Endothelial cell of umbilical vein (primary cell): ENCODE results near the gene ACD. TPM values are rescaled to one million over a fixed set of nuclear protein-coding genes. Genes with fewer than 3 reads are reported as not detected.
A peak's percentile ranks its signal among the peaks of the same experiment; 100 is the strongest.

ENCODE experiments used
- BruUV-seq: library from RNA; stranded (reverse); fragments of 400-500 nt; replicated peaks from 2 replicates; lab custom pipeline; 2021; lab: Mats Ljungman, UMichigan
- CTCF ChIA-PET: fragments of 300-600, 350-600 bp; sonication (Branson Sonifier 250); formaldehyde crosslinking; loops from one replicate; lab custom pipeline; 2021; ENCODE audit warnings: antibody characterized with exemption, inconsistent platforms; lab: Charles Lee
- POLR2A ChIA-PET: fragments of 300-600, 350-600 bp; sonication (Branson Sonifier 250); formaldehyde crosslinking; loops from one replicate; lab custom pipeline; 2021; ENCODE audit warnings: antibody characterized with exemption, inconsistent platforms; lab: Charles Lee
- DNase-seq: peaks from one replicate; pipeline ENCODE4 v3.0.0-alpha.2; 2011; ENCODE audit warnings: low read depth, low spot score
- FAIRE-seq: peaks from 2 replicates; lab custom pipeline; 2011; peaks lifted over from hg19 to GRCh38; lab: Jason Lieb, UNC
- H2AFZ ChIP-seq: 2 replicates; pipeline ENCODE4 v1.6.0; 2012; ENCODE audit warnings: low read depth, low read length, control low read depth, inconsistent platforms
- H3K27ac ChIP-seq: 2 replicates; pipeline ENCODE4 v1.5.1; 2011; ENCODE audit warnings: low read depth, mild to moderate bottlenecking, control low read depth, low read length, moderate library complexity; ENCODE audit not compliant: insufficient read depth
- H3K27me3 ChIP-seq, 2 experiments: 2 replicates each; pipeline versions ENCODE4 v1.6.0 to v1.6.1; 2011; ENCODE audit warnings: low read length in 2 of 2, mixed read lengths in 1 of 2; ENCODE audit not compliant: control insufficient read depth in 2 of 2, insufficient read depth in 2 of 2
- H3K36me3 ChIP-seq, 2 experiments: 2 replicates in 1 of 2; 3 replicates in 1 of 2; pipeline ENCODE4 v1.5.1; 2011; ENCODE audit warnings: low read length in 2 of 2, mild to moderate bottlenecking in 1 of 2, moderate library complexity in 1 of 2; ENCODE audit not compliant: control insufficient read depth in 2 of 2, insufficient read depth in 2 of 2; ENCODE audit errors: extremely low read depth in 1 of 2
- H3K4me1 ChIP-seq: 3 replicates; pipeline ENCODE4 v1.5.1; 2011; ENCODE audit warnings: mild to moderate bottlenecking, low read length; ENCODE audit not compliant: control insufficient read depth, insufficient read depth; ENCODE audit errors: extremely low read depth
- H3K4me2 ChIP-seq: 2 replicates; pipeline ENCODE4 v1.6.1; 2011; ENCODE audit warnings: low read length, control low read depth, mixed read lengths; ENCODE audit not compliant: insufficient read depth
- H3K4me3 ChIP-seq, 3 experiments: fragments of 200-600 bp in 1 of 3; sonication (generic), shearing (Covaris generic) in 1 of 3; replicated peaks in 1 of 3; 2 replicates each; pipeline ENCODE4 v1.5.1; 2011 to 2016; ENCODE audit warnings: control low read depth in 3 of 3, low read length in 3 of 3, mild to moderate bottlenecking in 2 of 3, inconsistent platforms in 1 of 3, low read depth in 1 of 3, moderate library complexity in 1 of 3; ENCODE audit not compliant: insufficient read depth in 1 of 3
- H3K79me2 ChIP-seq: 2 replicates; pipeline ENCODE4 v1.6.0; 2012; ENCODE audit warnings: low read length, inconsistent platforms; ENCODE audit not compliant: control insufficient read depth, insufficient read depth
- H3K9ac ChIP-seq: replicated peaks from 2 replicates; pipeline ENCODE3; 2011; ENCODE audit warnings: low read length, control low read depth; ENCODE audit not compliant: insufficient read depth; ENCODE audit errors: extremely low read depth
- H3K9me1 ChIP-seq: replicated peaks from 3 replicates; pipeline ENCODE4 v1.6.0; 2011; ENCODE audit warnings: mild to moderate bottlenecking, low read length; ENCODE audit not compliant: control insufficient read depth, insufficient read depth; ENCODE audit errors: extremely low read depth
- H3K9me3 ChIP-seq: replicated peaks from 2 replicates; pipeline ENCODE4 v1.5.1; 2012; ENCODE audit warnings: low read length, inconsistent platforms; ENCODE audit not compliant: control insufficient read depth, insufficient read depth
- H4K20me1 ChIP-seq: replicated peaks from 2 replicates; pipeline ENCODE3; 2011; ENCODE audit warnings: mild to moderate bottlenecking, low read length; ENCODE audit not compliant: control insufficient read depth, insufficient read depth; ENCODE audit errors: extremely low read depth
- CTCF ChIP-seq, 2 donors: IDR thresholded peaks; 1 replicate in 1 of 2; 2 replicates in 1 of 2; pipeline ENCODE4 v1.5.1; 2011; ENCODE audit warnings: low read length in 2 of 2, mild to moderate bottlenecking in 2 of 2, moderate library complexity in 2 of 2, control low read depth in 1 of 2, inconsistent platforms in 1 of 2, low read depth in 1 of 2; ENCODE audit not compliant: insufficient read depth in 1 of 2; ENCODE audit errors: extremely low read depth in 1 of 2
- EZH2 ChIP-seq: IDR thresholded peaks from 2 replicates; pipeline ENCODE4 v1.6.1; 2012; ENCODE audit warnings: borderline replicate concordance, low read depth, mild to moderate bottlenecking, moderate library complexity, low read length, inconsistent platforms; ENCODE audit not compliant: severe bottlenecking
- FOS ChIP-seq: IDR thresholded peaks from 2 replicates; pipeline ENCODE4 v1.6.1; 2011; ENCODE audit warnings: mild to moderate bottlenecking, low read length, moderate library complexity, borderline replicate concordance; ENCODE audit not compliant: insufficient read depth
- JUN ChIP-seq: IDR thresholded peaks from 2 replicates; pipeline ENCODE4 v1.6.1; 2011; ENCODE audit warnings: borderline replicate concordance, low read depth; ENCODE audit not compliant: insufficient read length, insufficient read depth
- MYC ChIP-seq: IDR thresholded peaks from one replicate; pipeline ENCODE4 v1.6.1; 2011; ENCODE audit warnings: mild to moderate bottlenecking, low read depth, low read length
- POLR2A ChIP-seq: IDR thresholded peaks from 2 replicates; pipeline ENCODE4 v1.6.1; 2012; ENCODE audit warnings: low read depth, mild to moderate bottlenecking, control low read depth, low read length
- POLR2AphosphoS5 ChIP-seq: IDR thresholded peaks from 2 replicates; pipeline ENCODE4 v1.6.1; 2012; ENCODE audit warnings: low read depth, mild to moderate bottlenecking, control low read depth, low read length, moderate library complexity; ENCODE audit not compliant: insufficient read depth
- dilution Hi-C: fragments of 300-500 bp; cut with MboI; formaldehyde crosslinking; loops from one replicate; pipeline ENCODE4 v1.15.0; 2019; ENCODE audit warnings: low sequenced_read_pairs; ENCODE audit not compliant: extremely low pct_ligation_motif_present
- intact Hi-C: fragments of 100-400 bp; cut with micrococcal nuclease; formaldehyde crosslinking; loops from one replicate; pipeline ENCODE4 v1.10.0; 2022
- polyA plus RNA-seq, 4 experiments: library from polyadenylated mRNA; depleted of rRNA in 3 of 4; stranded (reverse) in 3 of 4; unstranded in 1 of 4; fragments of >200 nt; gene quantifications; 2 replicates each; pipeline versions ENCODE4 v1.2.1 to v1.2.3, GENCODE V29; 2011 to 2012; ENCODE audit warnings: missing spikeins in 1 of 4
- total RNA-seq: library from RNA; stranded (reverse); gene quantifications from 2 replicates; pipeline ENCODE4 v1.2.3, GENCODE V29; 2021

Gene ACD
- total and polyA plus RNA-seq, 2 donors (not counting 3 experiments of a cell fraction or from before 2014, with no cell fraction given), result 24.4 to 36.0 TPM

GRCh38 chr16:67648088-67648763, 11.8 kb downstream of the ACD start:
- BruUV-seq, result no TSS peak
- CTCF ChIA-PET, result interaction anchor here (1.0 to 7.7 kb wide), 9 partner anchors 8 to 126 kb away, joined by 3 to 166 read pairs (median 4); partner anchors contain the start of genes ACD and CTCF
- dilution Hi-C loops (no loop called here), intact Hi-C loops (no loop called here)
- peaks cover 2% of the 10 kb centered on the region for H3K4me1 ChIP-seq
- peaks cover 36 to 38% of the 10 kb centered on the region in 2 experiments for H3K27me3 ChIP-seq
- no peak for DNase-seq
- H3K9me3 ChIP-seq, result no peaks in the 10 kb centered on the region
- H4K20me1 ChIP-seq, result no peaks in the 10 kb centered on the region
- no peaks in the 10 kb centered on the region for H3K79me2 ChIP-seq
- no peak for FAIRE-seq
- H3K36me3 ChIP-seq, result no peaks in the 10 kb centered on the region
- H3K4me2 ChIP-seq, result no peak overlapping the region
- no peaks in the 10 kb centered on the region for H3K9me1 ChIP-seq
- no peak overlapping the region for H2AFZ ChIP-seq
- H3K4me3 ChIP-seq, result no peak overlapping the region
- no peak for TF ChIP-seq CTCF (IDR thresholded peaks at IDR 0.05; ENCODE audit: extremely low read depth in 1 of 2, insufficient read depth in 1 of 2, low read depth in 1 of 2, low read length in 2 of 2)
- TF ChIP-seq EZH2, result peak; percentile 86
- H3K27ac ChIP-seq, result no peak overlapping the region
- POLR2A ChIA-PET, result no interaction called here
- no peak overlapping the region for H3K9ac ChIP-seq

GRCh38 chr16:67647681-67648080, 12.4 kb downstream of the ACD start:
- no peak overlapping the region for H3K4me2 ChIP-seq
- H3K9me3 ChIP-seq, result no peaks in the 10 kb centered on the region
- H3K4me1 ChIP-seq, result no peaks in the 10 kb centered on the region
- dilution Hi-C loops, result no loop called here
- DNase-seq (no peak), FAIRE-seq (no peak)
- H3K36me3 ChIP-seq, result no peaks in the 10 kb centered on the region
- no peak overlapping the region for H3K4me3 ChIP-seq
- H3K9me1 ChIP-seq, result no peaks in the 10 kb centered on the region
- no peak overlapping the region for H2AFZ ChIP-seq
- no peak overlapping the region for H3K27ac ChIP-seq
- intact Hi-C loops, result no loop called here
- POLR2A ChIA-PET, result no interaction called here
- H3K79me2 ChIP-seq, result no peaks in the 10 kb centered on the region
- peaks cover 36% of the 10 kb centered on the region in 2 experiments for H3K27me3 ChIP-seq
- BruUV-seq, result no TSS peak
- H4K20me1 ChIP-seq, result no peaks in the 10 kb centered on the region
- H3K9ac ChIP-seq, result no peak overlapping the region
- no peak for TF ChIP-seq POLR2A
- TF ChIP-seq FOS, result no peak
- no peak for TF ChIP-seq POLR2AphosphoS5
- no peak for TF ChIP-seq JUN
- TF ChIP-seq EZH2, result no peak
- no peak for TF ChIP-seq CTCF (IDR thresholded peaks at IDR 0.05; ENCODE audit: extremely low read depth in 1 of 2, insufficient read depth in 1 of 2, low read depth in 1 of 2, low read length in 2 of 2)
- TF ChIP-seq MYC, result no peak
- CTCF ChIA-PET, result interaction anchor here (1.0 to 7.7 kb wide), 8 partner anchors 11 to 126 kb away, joined by 3 to 166 read pairs (median 4); partner anchors contain the start of genes ACD and CTCF
